ENCODE results near the gene PES1. TPM values are rescaled to one million over a fixed set of nuclear protein-coding genes. Genes with fewer than 3 reads are reported as not detected.
"Not testable (repeated sequence)": the region's sequence is repeated elsewhere in the genome, so short reads cannot be mapped to it uniquely, and the experiment has no call there.

PES1 gene
- total and polyA plus RNA-seq, 10 donors, result 39.0 to 72.7 (median 49.2) TPM

DNA sequence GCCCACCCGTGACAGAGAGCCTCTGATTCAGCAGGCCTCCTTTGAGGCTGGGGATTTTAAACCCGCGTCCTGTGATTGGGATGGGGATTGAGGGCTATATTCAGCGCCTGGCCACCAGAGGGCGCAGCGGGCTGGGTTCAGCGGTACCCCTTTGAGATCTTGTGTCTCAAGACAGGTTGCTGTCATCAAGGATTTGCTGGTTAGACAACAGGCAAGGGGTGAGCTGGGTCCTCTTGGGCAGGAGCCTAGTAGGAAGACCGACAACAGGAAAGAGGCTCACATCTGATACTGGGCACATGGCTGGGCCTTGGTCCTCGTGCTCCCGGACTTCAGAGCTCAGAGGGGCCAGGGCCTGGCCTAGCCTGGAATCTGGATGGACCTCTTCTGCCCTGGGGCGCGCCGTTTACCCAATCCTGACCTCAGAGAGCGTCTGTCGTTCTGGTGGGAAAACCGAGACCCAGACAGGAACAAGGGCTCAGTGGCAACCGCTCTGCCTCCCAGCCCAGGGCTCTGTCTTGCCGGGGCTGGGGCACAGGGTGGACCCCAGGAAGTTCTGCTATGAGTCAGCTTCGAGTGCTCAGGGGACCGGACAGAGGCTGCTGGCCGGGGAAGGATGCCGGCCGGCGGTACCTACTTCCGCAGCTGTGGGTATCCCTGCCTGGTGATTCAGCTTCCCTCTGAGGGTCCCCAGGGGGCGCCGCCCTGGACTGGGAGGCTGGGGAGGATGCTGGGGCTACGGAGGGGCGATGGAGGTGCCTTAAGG lies 42.9 kb upstream of the PES1 start:
- peak overlapping the region; percentile 86 to 95 (median 90) for H3K27ac ChIP-seq
- H3K27me3 ChIP-seq (replicated peaks in 1 of 7), result no peaks in the 10 kb centered on the region
- H3K9me3 ChIP-seq, result peaks cover 0 to 5% (median 0%) of the 10 kb centered on the region in 8 donors
- 4 to 17% (median 7%) methylated on average over 13 to 29 of the region's 29 CpGs for WGBS, 5 donors
- peak; percentile 97 for DNase-seq
- H3K36me3 ChIP-seq, result no peaks in the 10 kb centered on the region
- H3K4me3 ChIP-seq, result peak overlapping the region; percentile 27 to 70 (median 64)
- peak; percentile 56 to 63 (median 63) for TF ChIP-seq POLR2AphosphoS5 (IDR thresholded peaks at IDR 0.05)
- TF ChIP-seq POLR2A (IDR thresholded peaks at IDR 0.05), result no peak
- TF ChIP-seq, protein P1, sequence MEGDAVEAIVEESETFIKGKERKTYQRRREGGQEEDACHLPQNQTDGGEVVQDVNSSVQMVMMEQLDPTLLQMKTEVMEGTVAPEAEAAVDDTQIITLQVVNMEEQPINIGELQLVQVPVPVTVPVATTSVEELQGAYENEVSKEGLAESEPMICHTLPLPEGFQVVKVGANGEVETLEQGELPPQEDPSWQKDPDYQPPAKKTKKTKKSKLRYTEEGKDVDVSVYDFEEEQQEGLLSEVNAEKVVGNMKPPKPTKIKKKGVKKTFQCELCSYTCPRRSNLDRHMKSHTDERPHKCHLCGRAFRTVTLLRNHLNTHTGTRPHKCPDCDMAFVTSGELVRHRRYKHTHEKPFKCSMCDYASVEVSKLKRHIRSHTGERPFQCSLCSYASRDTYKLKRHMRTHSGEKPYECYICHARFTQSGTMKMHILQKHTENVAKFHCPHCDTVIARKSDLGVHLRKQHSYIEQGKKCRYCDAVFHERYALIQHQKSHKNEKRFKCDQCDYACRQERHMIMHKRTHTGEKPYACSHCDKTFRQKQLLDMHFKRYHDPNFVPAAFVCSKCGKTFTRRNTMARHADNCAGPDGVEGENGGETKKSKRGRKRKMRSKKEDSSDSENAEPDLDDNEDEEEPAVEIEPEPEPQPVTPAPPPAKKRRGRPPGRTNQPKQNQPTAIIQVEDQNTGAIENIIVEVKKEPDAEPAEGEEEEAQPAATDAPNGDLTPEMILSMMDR (IDR thresholded peaks at IDR 0.05 in 8 of 11, conservative IDR thresholded peaks at IDR 0.05 in 3 of 11), result peak; percentile 81 to 98 (median 96)
- intact Hi-C loops (cut with DNase I; ENCODE audit: low total_unique reads), result loop anchor here (2.0 kb wide), 2 partner anchors 120 to 286 kb away; no protein-coding TSS in a partner anchor
- peaks cover 21 to 42% (median 33%) of the 10 kb centered on the region in 6 donors for H3K4me1 ChIP-seq

GRCh38 chr22:30631469-30631868 lies 39.8 kb upstream of the PES1 start:
- 84 to 96% (median 94%) methylated on average over 4 to 21 of the region's 31 CpGs for WGBS, 5 donors
- H3K27me3 ChIP-seq (replicated peaks in 1 of 7); H3K27ac ChIP-seq; H3K9me3 ChIP-seq; DNase-seq; intact Hi-C loops (cut with DNase I; ENCODE audit: low total_unique reads); H3K4me3 ChIP-seq; H3K36me3 ChIP-seq: not testable (repeated sequence)
- H3K4me1 ChIP-seq, result peaks cover 14 to 41% (median 22%) of the 10 kb centered on the region in 6 donors

GRCh38 chr22:30628491-30628890 lies 36.8 kb upstream of the PES1 start:
- intact Hi-C loops (cut with DNase I; ENCODE audit: low total_unique reads), result no loop called here
- H3K4me3 ChIP-seq, result no peak overlapping the region
- no peak for DNase-seq
- peaks cover 0 to 29% (median 0%) of the 10 kb centered on the region in 6 donors for H3K36me3 ChIP-seq
- H3K4me1 ChIP-seq, result peaks cover 0 to 16% (median 0%) of the 10 kb centered on the region in 6 donors
- 81 to 96% (median 91%) methylated on average over 4 of the region's 4 CpGs for WGBS, 5 donors
- H3K27me3 ChIP-seq (replicated peaks in 1 of 7), result no peaks in the 10 kb centered on the region
- H3K9me3 ChIP-seq, result no peaks in the 10 kb centered on the region
- no peak overlapping the region for H3K27ac ChIP-seq
- TF ChIP-seq POLR2AphosphoS5 (IDR thresholded peaks at IDR 0.05) (peak in 1 of 3 donors; percentile 5), POLR2A (IDR thresholded peaks at IDR 0.05) (no peak)

GRCh38 chr22:30627471-30627870 lies 35.8 kb upstream of the PES1 start:
- peaks cover 0 to 39% (median 0%) of the 10 kb centered on the region in 6 donors for H3K36me3 ChIP-seq
- intact Hi-C loops (cut with DNase I; ENCODE audit: low total_unique reads), result no loop called here
- H3K4me3 ChIP-seq, result no peak overlapping the region
- no peaks in the 10 kb centered on the region for H3K27me3 ChIP-seq (replicated peaks in 1 of 7)
- 72 to 84% (median 79%) methylated on average over 5 of the region's 5 CpGs for WGBS, 5 donors
- DNase-seq, result no peak
- H3K9me3 ChIP-seq, result no peaks in the 10 kb centered on the region
- TF ChIP-seq POLR2AphosphoS5 (IDR thresholded peaks at IDR 0.05) (no peak), POLR2A (IDR thresholded peaks at IDR 0.05) (no peak)
- TF ChIP-seq, protein P1 (IDR thresholded peaks at IDR 0.05 in 8 of 11, conservative IDR thresholded peaks at IDR 0.05 in 3 of 11), result no peak
- peak overlapping the region in 1 of 8 donors; percentile 0 for H3K27ac ChIP-seq
- peaks cover 0 to 16% (median 0%) of the 10 kb centered on the region in 6 donors for H3K4me1 ChIP-seq

- TF ChIP-seq POLR2AphosphoS5 (IDR thresholded peaks at IDR 0.05), result no peak
- TF ChIP-seq, protein P1 (IDR thresholded peaks at IDR 0.05 in 8 of 11, conservative IDR thresholded peaks at IDR 0.05 in 3 of 11), result no peak
- Histone ChIP-seq H3K36me3 (peaks cover 0 to 49% (median 0%) of the 10 kb centered on the region in 6 donors), H3K9me3 (no peaks in the 10 kb centered on the region), H3K4me1 (peaks cover 0 to 16% (median 0%) of the 10 kb centered on the region in 6 donors), H3K27ac (no peak overlapping the region), H3K4me3 (no peak overlapping the region), H3K27me3 (replicated peaks in 1 of 7) (no peaks in the 10 kb centered on the region)
- DNase-seq, result no peak
- 83 to 94% (median 91%) methylated on average over 4 to 5 of the region's 5 CpGs for WGBS, 5 donors
- intact Hi-C loops (cut with DNase I; ENCODE audit: low total_unique reads), result no loop called here
These were observed 34.7 kb upstream of the PES1 start for GRCh38 chr22:30626413-30626812.

DNA sequence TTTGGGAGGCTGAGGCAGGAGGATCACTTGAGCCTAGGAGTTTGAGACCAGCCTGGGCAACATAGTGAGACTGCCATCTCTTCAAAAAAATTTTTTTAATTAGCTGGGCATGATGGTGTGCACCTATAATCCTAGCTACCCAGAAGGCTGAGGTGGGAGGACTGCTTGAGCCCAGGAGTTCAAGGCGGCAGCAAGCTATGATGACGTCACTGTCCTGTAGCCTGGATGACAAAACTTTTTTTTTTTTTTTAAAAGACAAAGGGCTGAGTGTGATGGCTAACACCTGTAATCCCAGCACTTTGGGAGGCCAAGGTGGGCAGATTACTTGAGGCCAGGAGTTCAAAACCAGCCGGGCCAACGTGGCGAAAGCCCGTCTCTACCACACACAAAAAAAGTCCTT lies 28.2 kb upstream of the PES1 start:
- intact Hi-C loops (cut with DNase I; ENCODE audit: low total_unique reads); DNase-seq; H3K27ac ChIP-seq; H3K4me1 ChIP-seq; H3K4me3 ChIP-seq; H3K9me3 ChIP-seq; H3K27me3 ChIP-seq (replicated peaks in 1 of 7): not testable (repeated sequence)
- peaks cover 0 to 95% (median 11%) of the 10 kb centered on the region in 6 donors for H3K36me3 ChIP-seq
- 87 to 97% (median 94%) methylated on average over 6 of the region's 6 CpGs for WGBS, 5 donors

Measured in spleen (tissue), 11 donors.